Tibial nerve (tissue), 3 donors: ENCODE results near the gene GPC6.

Experiments used
- CTCF ChIP-seq, 5 experiments: fragments of 200-600 bp in 3 of 5; fragments of 450-650 bp in 2 of 5; sonication (generic) in 3 of 5; IDR thresholded peaks; one replicate each; pipeline ENCODE4 v1.5.1; 2016 to 2019; ENCODE audit warnings: antibody characterized with exemption in 5 of 5, mild to moderate bottlenecking in 3 of 5, moderate library complexity in 2 of 5
- POLR2A ChIP-seq, 2 donors: fragments of 450-650 bp; IDR thresholded peaks; one replicate each; pipeline ENCODE4 v1.6.1; 2017; ENCODE audit warnings: antibody characterized with exemption in 2 of 2, mild to moderate bottlenecking in 2 of 2, moderate library complexity in 2 of 2

GRCh38 chr13:93951108-93951507, 724.5 kb downstream of the GPC6 start:
- TF ChIP-seq CTCF (IDR thresholded peaks at IDR 0.05): peak in 1 of 5 experiments; percentile 12
- TF ChIP-seq POLR2A (IDR thresholded peaks at IDR 0.05): no peak
